ENCODE results near the gene BAIAP2. TPM values are rescaled to one million over a fixed set of nuclear protein-coding genes. Genes with fewer than 3 reads are reported as not detected.

Gene BAIAP2
- polyA plus RNA-seq, 2 of the 4 experiments (the other 2 are of a cell fraction), result 7.1 to 27.5 TPM

GRCh38 chr17:81113158-81113724, 78.3 kb downstream of the BAIAP2 start:
- peaks cover under 1% of the 10 kb centered on the region; the same call in 1 of the 3 replicates for H3K4me1 ChIP-seq
- ATAC-seq (no peak), FAIRE-seq (no peak), DNase-seq (ENCODE audit: low read depth in 1 of 2, low spot score in 1 of 2) (no peak)
- no peak overlapping the region for H3K4me2 ChIP-seq
- no peak overlapping the region for H3K27ac ChIP-seq
- ChIA-PET POLR2A (no interaction called here), CTCF (interaction anchor here (1.2 to 9.4 kb wide), 4 partner anchors 9 to 94 kb away, joined by 3 to 131 read pairs (median 59); no protein-coding TSS in a partner anchor)
- H3K9me3 ChIP-seq, result no peaks in the 10 kb centered on the region
- 88% methylated on average over 16 of the region's 21 CpGs for WGBS (ENCODE audit: missing lambda C conversion rate)
- no peak overlapping the region for H3K4me3 ChIP-seq
- no peak for TF ChIP-seq REST (IDR thresholded peaks at IDR 0.05)
- TF ChIP-seq CBX2 (IDR thresholded peaks at IDR 0.05; ENCODE audit: borderline replicate concordance, low read depth), result no peak
- TF ChIP-seq ZSCAN20 (CRISPR knock-in tag; IDR thresholded peaks at IDR 0.05), result no peak
- TF ChIP-seq MYC (IDR thresholded peaks at IDR 0.05; ENCODE audit: borderline replicate concordance, low read length), result no peak
- no peak for TF ChIP-seq PHF8 (IDR thresholded peaks at IDR 0.05; ENCODE audit: borderline replicate concordance, low read depth)
- TF ChIP-seq GATA3 (IDR thresholded peaks at IDR 0.05; ENCODE audit: borderline replicate concordance), result no peak
- TF ChIP-seq ZC3H11A (IDR thresholded peaks at IDR 0.05), result no peak
- TF ChIP-seq JUN (IDR thresholded peaks at IDR 0.05), result no peak
- TF ChIP-seq FOXS1 (CRISPR knock-in tag; IDR thresholded peaks at IDR 0.05), result no peak
- TF ChIP-seq POLR2A (IDR thresholded peaks at IDR 0.05; ENCODE audit: low read length), result no peak
- TF ChIP-seq EHMT2 (IDR thresholded peaks at IDR 0.05; ENCODE audit: low read depth), result no peak

GRCh38 chr17:81114351-81115093, 79.6 kb downstream of the BAIAP2 start:
- no peak for TF ChIP-seq RCOR1 (IDR thresholded peaks at IDR 0.05; ENCODE audit: low read depth, low read length)
- TF ChIP-seq NPAS2 (CRISPR knock-in tag; IDR thresholded peaks at IDR 0.05; ENCODE audit: borderline replicate concordance), result no peak
- TF ChIP-seq RNF2 (IDR thresholded peaks at IDR 0.05; ENCODE audit: borderline replicate concordance, low read depth), result no peak
- TF ChIP-seq MYC (IDR thresholded peaks at IDR 0.05; ENCODE audit: borderline replicate concordance, low read length), result no peak
- no peak for TF ChIP-seq MAZ (IDR thresholded peaks at IDR 0.05; ENCODE audit: borderline replicate concordance, low read depth, low read length)
- TF ChIP-seq PBX3 (IDR thresholded peaks at IDR 0.05), result no peak
- no peak for TF ChIP-seq TP53 (CRISPR knock-in tag; IDR thresholded peaks at IDR 0.05)
- no peak for TF ChIP-seq KDM1A (IDR thresholded peaks at IDR 0.05; ENCODE audit: low read depth)
- TF ChIP-seq JUNB (IDR thresholded peaks at IDR 0.05), result no peak
- no peak for TF ChIP-seq REST (IDR thresholded peaks at IDR 0.05)
- TF ChIP-seq HES2 (IDR thresholded peaks at IDR 0.05), result no peak
- TF ChIP-seq GATA3 (IDR thresholded peaks at IDR 0.05; ENCODE audit: borderline replicate concordance), result no peak
- TF ChIP-seq HEYL (CRISPR knock-in tag; IDR thresholded peaks at IDR 0.05), result no peak
- no peak for TF ChIP-seq RAD21 (conservative IDR thresholded peaks at IDR 0.05 in 1 of 2, IDR thresholded peaks at IDR 0.05 in 1 of 2)
- no peak for TF ChIP-seq EHMT2 (IDR thresholded peaks at IDR 0.05; ENCODE audit: low read depth)
- no peak for TF ChIP-seq POLR2AphosphoS2 (conservative IDR thresholded peaks at IDR 0.05; ENCODE audit: low read length)
- no peak for TF ChIP-seq MAX (IDR thresholded peaks at IDR 0.05)
- Histone ChIP-seq H3K4me2 (no peak overlapping the region), H3K4me3 (no peak overlapping the region), H3K9me3 (no peaks in the 10 kb centered on the region), H3K27ac (no peak overlapping the region), H3K4me1 (peaks cover 8% of the 10 kb centered on the region; the same call in 2 of the 3 replicates)
- WGBS (ENCODE audit: missing lambda C conversion rate), result 78% methylated on average over 19 of the region's 19 CpGs
- ChIA-PET POLR2A (interaction anchor here (0.5 kb wide), 1 partner anchor 125 kb away, joined by 5 read pairs; no protein-coding TSS in a partner anchor), CTCF (interaction anchor here (0.7 to 9.4 kb wide), 7 partner anchors 11 to 787 kb away, joined by 3 to 131 read pairs (median 9); no protein-coding TSS in a partner anchor)
- no peak for FAIRE-seq
- DNase-seq (ENCODE audit: low read depth in 1 of 2, low spot score in 1 of 2), result no peak
- ATAC-seq, result no peak

Data from A549 (cell line).